GM12878 (cell line): ENCODE results near the gene TMEM89. TPM values are rescaled to one million over a fixed set of nuclear protein-coding genes. Genes with fewer than 3 reads are reported as not detected.

Experiments used
- ATAC-seq: fragments of 200-7000 bp; cut with Tn5 transposase; 3 replicates; pipeline ENCODE4 v1.9.1; 2020; ENCODE audit warnings: mild to moderate bottlenecking, moderate library complexity
- BruUV-seq: library from RNA; stranded (reverse); fragments of 400-500 nt; replicated peaks from 2 replicates; lab custom pipeline; 2021; lab: Mats Ljungman, UMichigan
- CTCF ChIA-PET: fragments of 300-600 bp; sonication (Branson Sonifier 250); formaldehyde crosslinking; extraction: SDS; loops from one replicate; lab custom pipeline; 2021; ENCODE audit warnings: inconsistent platforms; lab: Yijun Ruan, JAX
- POLR2A ChIA-PET: fragments of 350-600 bp; formaldehyde crosslinking; extraction: SDS; loops from one replicate; lab custom pipeline; 2021; ENCODE audit warnings: inconsistent platforms; lab: Charles Lee
- RAD21 ChIA-PET: fragments of 300-600 bp; sonication (Branson Sonifier 250); formaldehyde crosslinking; loops from one replicate; lab custom pipeline; 2023; ENCODE audit warnings: antibody characterized with exemption; ENCODE audit not compliant: unreplicated experiment; lab: Charles Lee
- SMC1A ChIA-PET: fragments of 300-600 bp; sonication (Branson Sonifier 250); formaldehyde crosslinking; loops from one replicate; lab custom pipeline; 2023; ENCODE audit not compliant: unreplicated experiment, uncharacterized antibody; lab: Charles Lee
- DNase-seq: peaks from one replicate; pipeline ENCODE4 v3.0.0-alpha.2; 2011; ENCODE audit warnings: low read depth, low spot score
- FAIRE-seq: peaks from 3 replicates; lab custom pipeline; 2011; peaks lifted over from hg19 to GRCh38; lab: Jason Lieb, UNC
- H2AFZ ChIP-seq: 2 replicates; pipeline ENCODE4 v1.6.0; 2011; ENCODE audit warnings: low read depth, low read length, control low read depth; ENCODE audit not compliant: control insufficient read depth
- H3K27ac ChIP-seq: 2 replicates; pipeline ENCODE4 v1.5.1; 2011; ENCODE audit warnings: control low read depth; ENCODE audit not compliant: control insufficient read depth, insufficient read depth
- H3K27me3 ChIP-seq, 2 experiments: replicated peaks in 1 of 2; 2 replicates each; pipeline versions ENCODE4 v1.6.0 to v1.6.1; 2011; ENCODE audit warnings: low read length in 1 of 2; ENCODE audit not compliant: control insufficient read depth in 2 of 2, insufficient read depth in 2 of 2
- H3K36me3 ChIP-seq, 2 experiments: 2 replicates each; pipeline ENCODE4 v1.5.1; 2011; ENCODE audit warnings: low read length in 1 of 2; ENCODE audit not compliant: control insufficient read depth in 2 of 2, insufficient read depth in 2 of 2
- H3K4me1 ChIP-seq: 2 replicates; pipeline ENCODE4 v1.6.1; 2011; ENCODE audit warnings: mild to moderate bottlenecking, low read length, moderate library complexity, mixed read lengths; ENCODE audit not compliant: control insufficient read depth, insufficient read depth
- H3K4me2 ChIP-seq: 2 replicates; pipeline ENCODE4 v1.6.0; 2011; ENCODE audit warnings: control low read depth; ENCODE audit not compliant: control insufficient read depth, insufficient read depth
- H3K4me3 ChIP-seq: fragments of 200-600 bp; sonication (generic); 2 replicates; pipeline ENCODE4 v1.5.1; 2016
- H3K79me2 ChIP-seq: 2 replicates; pipeline ENCODE4 v1.6.0; 2011; ENCODE audit warnings: low read length; ENCODE audit not compliant: control insufficient read depth, insufficient read depth
- H3K9ac ChIP-seq: 2 replicates; pipeline ENCODE4 v1.8.0; 2011; ENCODE audit warnings: low read length, control low read depth, mixed read lengths; ENCODE audit not compliant: control insufficient read depth, insufficient read depth
- H3K9me3 ChIP-seq: replicated peaks from 3 replicates; pipeline ENCODE4 v1.5.1; 2011; ENCODE audit warnings: mild to moderate bottlenecking, low read length; ENCODE audit not compliant: control insufficient read depth, insufficient read depth
- H4K20me1 ChIP-seq: 2 replicates; pipeline ENCODE4 v1.6.0; 2011; ENCODE audit not compliant: control insufficient read depth, insufficient read depth
- BCL3 ChIP-seq: IDR thresholded peaks from 2 replicates; pipeline ENCODE4 v1.6.1; 2011; ENCODE audit warnings: borderline replicate concordance, low read depth, mild to moderate bottlenecking, moderate library complexity, low read length; ENCODE audit not compliant: insufficient read depth, poor library complexity, severe bottlenecking
- HCFC1 ChIP-seq: fragments of 150-350 bp; IDR thresholded peaks from 2 replicates; pipeline ENCODE4 v1.6.1; 2014; ENCODE audit warnings: low read length
- RAD51 ChIP-seq: fragments of 450-650 bp; IDR thresholded peaks from 2 replicates; pipeline ENCODE4 v1.6.1; 2016; ENCODE audit warnings: moderate library complexity, mild to moderate bottlenecking, inconsistent platforms
- WGBS: methylation state at CpG from one replicate; pipeline ENCODE4 v1.1.6; 2016; ENCODE audit warnings: low lambda C conversion rate; ENCODE audit not compliant: insufficient replicate concordance, insufficient coverage; ENCODE audit errors: missing lambda C conversion rate; 5-methylcytosine and 5-hydroxymethylcytosine counted together
- in situ Hi-C: fragments of 300-500 bp; cut with MboI; formaldehyde crosslinking; loops from 9 replicates; pipeline ENCODE4 v1.14.3; 2018; ENCODE audit warnings: mixed read lengths
- intact Hi-C: fragments of 100-400 bp; cut with micrococcal nuclease; formaldehyde crosslinking; loops from one replicate; pipeline ENCODE4 v1.14.2; 2022; ENCODE audit not compliant: unreplicated experiment
- polyA plus RNA-seq, 11 experiments: library from polyadenylated mRNA; depleted of rRNA in 4 of 11; unstranded in 6 of 11; stranded (reverse) in 5 of 11; fragments of >200 nt; fragmentation: Nextera tagmentation in 4 of 11; fragmentation: Illumina TruSeq in 1 of 11; extraction: Ambion mirVana in 4 of 11; extraction: Trizol in 1 of 11; gene quantifications; 1 replicate in 1 of 11; 2 replicates in 10 of 11; pipeline versions ENCODE4 v1.2.1 to v1.2.3, GENCODE V29; 2011 to 2016; ENCODE audit warnings: inconsistent platforms in 2 of 11, missing spikeins in 2 of 11, low read depth in 1 of 11
- total RNA-seq, 4 experiments: library from RNA; depleted of rRNA in 3 of 4; stranded (reverse); fragments of >200 nt in 3 of 4; fragmentation: Illumina TruSeq in 1 of 4; extraction: Trizol in 1 of 4; gene quantifications; 2 replicates each; pipeline versions ENCODE4 v1.2.1 to v1.2.3, GENCODE V29; 2013 to 2021

The TMEM89 gene
- total and polyA plus RNA-seq, 10 of the 15 experiments (the other 5 are each of a cell fraction or from before 2014, with no cell fraction given): not detected

GRCh38 chr3:48624767-48625166 lies 3.2 kb upstream of the TMEM89 start (continued):
- no peak for TF ChIP-seq BCL3

- Histone ChIP-seq H3K27me3 (no peaks in the 10 kb centered on the region), H3K9ac (no peak overlapping the region), H3K4me3 (no peak overlapping the region), H3K4me1 (no peaks in the 10 kb centered on the region), H2AFZ (no peak overlapping the region), H3K27ac (no peak overlapping the region), H4K20me1 (no peaks in the 10 kb centered on the region), H3K9me3 (no peaks in the 10 kb centered on the region), H3K4me2 (no peak overlapping the region), H3K36me3 (peaks cover 0 to 4% of the 10 kb centered on the region in 2 experiments; a peak in 3 of 4 replicates), H3K79me2 (no peaks in the 10 kb centered on the region)
- TF ChIP-seq RAD51 (peak; percentile 58; the same call in 1 of the 2 replicates), HCFC1 (no peak)
- POLR2A ChIA-PET: interaction anchor here (0.5 to 0.7 kb wide), 5 partner anchors 12 to 97 kb away, joined by 3 to 4 read pairs (median 4); no protein-coding TSS in a partner anchor
- CTCF ChIA-PET: interaction anchor here (0.8 to 2.6 kb wide), 6 partner anchors 11 to 223 kb away, joined by 3 to 16 read pairs (median 4); partner anchors contain the start of genes SLC26A6 and UQCRC1
- SMC1A ChIA-PET: no interaction called here
- DNase-seq: no peak
- no peak for ATAC-seq
- FAIRE-seq: no peak
- intact Hi-C loops: no loop called here
- BruUV-seq: no TSS peak
- in situ Hi-C loops: no loop called here
- 87% methylated on average over 6 of the region's 6 CpGs for WGBS
- RAD21 ChIA-PET: no interaction called here
Measured at GRCh38 chr3:48623851-48624547, 2.4 kb upstream of the TMEM89 start.
